ENCODE results near the gene PKLR.

GRCh38 chr1:155245163-155245524 is 56.1 kb downstream of the PKLR start:
- TF ChIP-seq CTCF (IDR thresholded peaks at IDR 0.05; ENCODE audit: low read length) (no peak), EZH2 (optimal IDR thresholded peaks at IDR 0.05; ENCODE audit: low read depth, low read length) (no peak), EZH2phosphoT487 (IDR thresholded peaks at IDR 0.05; ENCODE audit: low read length) (no peak)

Measured in MM.1S (cell line).